Kidney (tissue), 14 donors: ENCODE results near the gene LCN15. TPM values are rescaled to one million over a fixed set of nuclear protein-coding genes. Genes with fewer than 3 reads are reported as not detected.

Source experiments
- DNase-seq, 5 donors: peaks; one replicate each; pipeline ENCODE4 v3.0.0-alpha.2; 2013 to 2020
- FAIRE-seq: peaks from 2 replicates; lab custom pipeline; 2012; peaks lifted over from hg19 to GRCh38; lab: Jason Lieb, UNC
- H3K27ac ChIP-seq, 2 donors: one replicate each; pipeline ENCODE4 v1.7.0; 2013; ENCODE audit warnings: low read depth in 2 of 2, low read length in 2 of 2, inconsistent platforms in 1 of 2
- H3K27me3 ChIP-seq: one replicate; pipeline ENCODE4 v1.7.1; 2013; ENCODE audit warnings: low read length, inconsistent platforms; ENCODE audit not compliant: control insufficient read depth, insufficient read depth
- H3K36me3 ChIP-seq, 3 donors: one replicate each; pipeline versions ENCODE4 v1.7.0 to v1.7.1; 2013; ENCODE audit warnings: low read length in 3 of 3, control low read depth in 1 of 3, inconsistent platforms in 1 of 3; ENCODE audit not compliant: insufficient read depth in 3 of 3, control insufficient read depth in 2 of 3
- H3K4me1 ChIP-seq, 3 donors: one replicate each; pipeline versions ENCODE4 v1.7.0 to v1.7.1; 2013; ENCODE audit warnings: low read length in 3 of 3, inconsistent platforms in 1 of 3, low read depth in 1 of 3; ENCODE audit not compliant: control insufficient read depth in 2 of 3, insufficient read depth in 2 of 3
- H3K4me3 ChIP-seq, 3 donors: one replicate each; pipeline versions ENCODE4 v1.7.0 to v1.8.1; 2013; ENCODE audit warnings: low read length in 3 of 3, control low read depth in 1 of 3, inconsistent platforms in 1 of 3
- H3K9ac ChIP-seq, 3 donors: one replicate each; pipeline versions ENCODE4 v1.7.0 to v1.7.1; 2013; ENCODE audit warnings: low read length in 3 of 3, control low read depth in 1 of 3, inconsistent platforms in 1 of 3
- H3K9me3 ChIP-seq, 3 donors: one replicate each; pipeline versions ENCODE4 v1.7.0 to v1.7.1; 2013; ENCODE audit warnings: low read length in 3 of 3, control low read depth in 1 of 3, inconsistent platforms in 1 of 3; ENCODE audit not compliant: control insufficient read depth in 2 of 3, insufficient read depth in 1 of 3
- intact Hi-C: fragments of 100-400 bp; cut with DNase I; formaldehyde crosslinking; loops from one replicate; pipeline ENCODE4 v1.11.1; 2022
- polyA plus RNA-seq: library from polyadenylated mRNA; stranded (reverse); fragments of 350-450 nt; fragmentation: Illumina TruSeq; extraction: RNeasy Lipid Tissue Mini Kit (QIAGEN cat#74804); gene quantifications from one replicate; pipeline ENCODE4 v1.2.3, GENCODE V29; 2014; ENCODE audit warnings: low read depth, low replicate concordance; ENCODE audit not compliant: insufficient read depth
- total RNA-seq: library from RNA; stranded (reverse); fragmentation: NEBNext Ultra II Directional; extraction: Animal tissue kit (Norgen Biotek cat#: 25700); gene quantifications from one replicate; pipeline ENCODE4 v1.2.1, GENCODE V29; 2021
- TF ChIP-seq, protein P1 (sequence below): IDR thresholded peaks from 3 replicates; pipeline ENCODE4 v1.5.1; 2012; ENCODE audit warnings: mild to moderate bottlenecking, moderate library complexity, borderline replicate concordance; ENCODE audit not compliant: insufficient read depth; ENCODE audit errors: extremely low read depth
- donor health status: control.
- donor health status: control.
- donor health status: control.
- donor health status: control.
- donor health status: control.
- donor health status: DM: yes; HTN: yes; CAD: no.
- donor health status: Normal renal cell carcinoma (clear cell type).

LCN15 gene
- total and polyA plus RNA-seq, 2 donors from 2014 or later: not detected

DNA sequence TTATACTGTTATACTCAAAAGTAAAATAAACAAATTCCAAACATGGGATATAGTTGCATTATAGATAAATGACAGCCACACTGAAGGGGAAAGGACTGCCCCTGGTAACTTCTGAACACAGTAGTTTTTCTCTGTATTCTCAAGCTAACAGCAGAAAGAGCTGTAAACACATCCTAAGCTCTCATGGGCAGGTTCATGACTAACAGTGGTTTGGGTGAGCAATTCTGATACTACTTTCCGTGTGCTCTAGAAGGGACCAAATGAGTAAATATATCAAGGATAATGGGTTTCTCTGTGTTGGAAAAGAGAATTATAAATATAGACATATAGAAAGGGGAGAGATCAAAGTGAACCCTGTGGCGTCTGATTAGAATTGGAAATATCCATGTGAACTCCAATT lies 13.8 kb downstream of the LCN15 start:
- TF ChIP-seq, protein P1, sequence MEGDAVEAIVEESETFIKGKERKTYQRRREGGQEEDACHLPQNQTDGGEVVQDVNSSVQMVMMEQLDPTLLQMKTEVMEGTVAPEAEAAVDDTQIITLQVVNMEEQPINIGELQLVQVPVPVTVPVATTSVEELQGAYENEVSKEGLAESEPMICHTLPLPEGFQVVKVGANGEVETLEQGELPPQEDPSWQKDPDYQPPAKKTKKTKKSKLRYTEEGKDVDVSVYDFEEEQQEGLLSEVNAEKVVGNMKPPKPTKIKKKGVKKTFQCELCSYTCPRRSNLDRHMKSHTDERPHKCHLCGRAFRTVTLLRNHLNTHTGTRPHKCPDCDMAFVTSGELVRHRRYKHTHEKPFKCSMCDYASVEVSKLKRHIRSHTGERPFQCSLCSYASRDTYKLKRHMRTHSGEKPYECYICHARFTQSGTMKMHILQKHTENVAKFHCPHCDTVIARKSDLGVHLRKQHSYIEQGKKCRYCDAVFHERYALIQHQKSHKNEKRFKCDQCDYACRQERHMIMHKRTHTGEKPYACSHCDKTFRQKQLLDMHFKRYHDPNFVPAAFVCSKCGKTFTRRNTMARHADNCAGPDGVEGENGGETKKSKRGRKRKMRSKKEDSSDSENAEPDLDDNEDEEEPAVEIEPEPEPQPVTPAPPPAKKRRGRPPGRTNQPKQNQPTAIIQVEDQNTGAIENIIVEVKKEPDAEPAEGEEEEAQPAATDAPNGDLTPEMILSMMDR: no peak
- H3K27ac ChIP-seq: no peak overlapping the region
- H3K4me1 ChIP-seq: no peaks in the 10 kb centered on the region
- no peak for DNase-seq
- H3K4me3 ChIP-seq: no peak overlapping the region
- H3K9ac ChIP-seq: no peak overlapping the region
- intact Hi-C loops: no loop called here
- no peak for FAIRE-seq
- H3K9me3 ChIP-seq: peaks cover 0 to 11% (median 0%) of the 10 kb centered on the region in 3 donors
- H3K27me3 ChIP-seq: no peaks in the 10 kb centered on the region
- H3K36me3 ChIP-seq: no peaks in the 10 kb centered on the region

DNA sequence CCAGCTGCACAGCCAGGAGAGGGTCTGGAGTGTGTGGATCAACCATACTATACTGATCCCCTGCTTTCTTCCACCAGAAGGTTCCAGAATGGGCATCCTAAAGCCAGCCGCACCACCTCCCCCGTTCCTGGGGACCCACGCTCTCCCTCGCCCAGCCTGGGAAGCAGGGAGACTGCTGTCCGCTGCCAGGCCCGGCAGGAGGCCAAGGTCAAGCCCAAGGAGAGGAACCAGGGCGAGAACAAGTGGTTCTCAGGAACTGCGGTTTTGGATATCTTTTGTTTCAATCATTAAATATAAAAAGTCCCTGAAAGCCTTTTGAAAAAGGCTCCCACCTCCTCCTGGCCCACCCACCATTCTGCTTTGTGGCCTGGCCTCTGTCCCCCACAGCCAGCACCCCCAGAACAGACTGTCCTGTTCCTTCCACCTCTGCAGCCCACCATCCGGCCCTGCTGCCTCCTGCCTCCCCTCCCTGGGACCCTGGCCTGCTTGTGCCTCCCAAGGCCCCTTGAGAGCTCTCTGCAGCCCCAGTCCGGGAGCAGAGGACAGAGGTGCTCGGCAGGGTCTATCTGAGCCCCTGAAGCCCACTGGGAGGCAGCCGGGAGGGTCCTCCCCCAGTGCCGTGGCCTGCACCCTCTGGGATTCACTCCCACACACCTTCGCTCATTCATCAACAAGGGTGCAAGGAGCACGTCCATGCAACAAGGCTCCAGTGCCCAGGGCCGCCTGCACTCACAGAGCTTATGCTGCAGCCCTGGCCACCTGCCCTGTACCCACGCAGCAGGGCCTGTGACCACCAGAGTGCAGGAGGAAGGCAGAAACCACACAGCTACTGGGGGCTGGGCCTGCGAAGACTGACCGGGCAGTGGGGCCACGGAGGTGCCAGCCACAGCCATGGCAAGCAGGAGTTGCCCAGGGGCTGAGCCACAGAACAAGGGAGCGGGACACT lies 15.4 kb downstream of the LCN15 start:
- TF ChIP-seq, protein P1: no peak
- intact Hi-C loops: no loop called here
- no peaks in the 10 kb centered on the region for H3K4me1 ChIP-seq
- no peaks in the 10 kb centered on the region for H3K36me3 ChIP-seq
- DNase-seq (no peak), FAIRE-seq (no peak)
- H3K9ac ChIP-seq: no peak overlapping the region
- no peak overlapping the region for H3K27ac ChIP-seq
- no peaks in the 10 kb centered on the region for H3K27me3 ChIP-seq
- H3K9me3 ChIP-seq: peaks cover 0 to 11% (median 0%) of the 10 kb centered on the region in 3 donors
- H3K4me3 ChIP-seq: no peak overlapping the region

DNA sequence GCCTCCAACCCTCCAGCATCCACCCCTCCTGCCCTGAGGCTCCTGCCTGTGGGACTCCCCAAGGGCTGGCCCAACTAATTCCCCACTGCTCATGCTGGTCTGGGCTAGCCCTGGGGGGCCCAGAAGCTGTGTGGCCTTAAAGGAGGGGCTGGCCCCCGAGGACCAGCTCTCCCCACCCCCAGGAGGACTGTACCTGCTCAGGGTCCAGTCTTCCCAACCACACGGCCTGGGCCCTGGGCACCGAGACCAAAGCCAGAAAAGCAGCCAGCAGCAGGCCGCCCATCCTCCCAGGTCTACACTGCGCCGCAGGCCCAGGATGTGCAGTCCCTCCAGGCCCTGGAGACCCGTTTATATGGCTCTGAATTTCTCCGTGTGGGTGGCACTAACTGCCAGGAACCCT lies 16.1 kb downstream of the LCN15 start, which contains the start of gene LCN6:
Gene LCN6 (minus strand): TSS at position 325 of the 400 bp plus-strand sequence. CDS start 42 bp downstream, at position 283.
- Histone ChIP-seq H3K4me1 (no peaks in the 10 kb centered on the region), H3K27me3 (no peaks in the 10 kb centered on the region), H3K27ac (no peak within 1 kb of the TSS), H3K9ac (no peak within 1 kb of the TSS), H3K9me3 (peaks cover 0 to 11% (median 0%) of the 10 kb centered on the region in 3 donors), H3K36me3 (no peaks in the 10 kb centered on the region), H3K4me3 (no peak within 1 kb of the TSS)
- intact Hi-C loops: no loop called here
- no peak for FAIRE-seq
- DNase-seq: no peak
- TF ChIP-seq, protein P1: no peak
